ENCODE results near the gene NMRK2. TPM values are rescaled to one million over a fixed set of nuclear protein-coding genes. Genes with fewer than 3 reads are reported as not detected.

The NMRK2 gene
- total and polyA plus RNA-seq, 2 of the 13 experiments (the other 11 are each of a cell fraction or from before 2014, with no cell fraction given), result not detected

DNA sequence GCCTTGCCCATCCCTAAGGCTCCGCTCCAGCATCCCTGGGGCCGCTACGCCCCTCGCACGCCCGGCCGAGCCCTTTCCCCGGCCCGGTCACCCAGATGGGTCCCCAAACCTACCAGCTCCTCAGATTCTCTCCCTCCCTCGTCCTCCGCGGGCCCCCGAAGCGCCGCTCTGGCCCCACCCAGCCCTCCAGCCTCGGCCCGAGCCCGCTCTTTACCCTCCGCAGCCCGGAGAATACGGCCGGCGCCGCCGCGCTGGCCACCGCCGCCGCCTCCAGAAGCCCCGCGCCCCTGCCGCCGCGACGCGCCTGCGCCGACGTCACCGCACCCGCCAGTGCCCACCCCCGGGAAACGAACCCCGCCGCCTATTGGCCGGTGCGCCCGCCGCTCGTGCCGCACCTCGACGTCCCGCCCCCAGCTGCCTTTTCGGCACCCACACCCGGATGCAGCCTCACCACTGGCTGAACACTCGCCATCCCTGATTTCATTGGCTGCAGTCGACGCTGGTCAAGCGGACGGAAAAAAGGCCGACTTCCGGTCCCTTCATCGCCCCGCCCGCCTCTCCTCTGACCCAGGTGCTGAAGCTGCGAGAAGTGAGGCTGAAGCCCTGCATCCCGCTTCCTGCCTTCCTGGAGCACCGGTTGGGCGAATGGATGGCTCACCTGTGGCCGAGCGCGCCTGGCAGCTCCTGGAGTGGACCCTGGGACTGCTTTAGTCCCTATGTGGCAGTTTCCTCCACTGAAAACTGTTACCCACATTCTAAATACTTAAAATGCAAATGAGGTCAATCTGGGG, 38.1 kb downstream of the NMRK2 start, which contains the start of gene DAPK3 (continued):
- TF ChIP-seq, protein P1, sequence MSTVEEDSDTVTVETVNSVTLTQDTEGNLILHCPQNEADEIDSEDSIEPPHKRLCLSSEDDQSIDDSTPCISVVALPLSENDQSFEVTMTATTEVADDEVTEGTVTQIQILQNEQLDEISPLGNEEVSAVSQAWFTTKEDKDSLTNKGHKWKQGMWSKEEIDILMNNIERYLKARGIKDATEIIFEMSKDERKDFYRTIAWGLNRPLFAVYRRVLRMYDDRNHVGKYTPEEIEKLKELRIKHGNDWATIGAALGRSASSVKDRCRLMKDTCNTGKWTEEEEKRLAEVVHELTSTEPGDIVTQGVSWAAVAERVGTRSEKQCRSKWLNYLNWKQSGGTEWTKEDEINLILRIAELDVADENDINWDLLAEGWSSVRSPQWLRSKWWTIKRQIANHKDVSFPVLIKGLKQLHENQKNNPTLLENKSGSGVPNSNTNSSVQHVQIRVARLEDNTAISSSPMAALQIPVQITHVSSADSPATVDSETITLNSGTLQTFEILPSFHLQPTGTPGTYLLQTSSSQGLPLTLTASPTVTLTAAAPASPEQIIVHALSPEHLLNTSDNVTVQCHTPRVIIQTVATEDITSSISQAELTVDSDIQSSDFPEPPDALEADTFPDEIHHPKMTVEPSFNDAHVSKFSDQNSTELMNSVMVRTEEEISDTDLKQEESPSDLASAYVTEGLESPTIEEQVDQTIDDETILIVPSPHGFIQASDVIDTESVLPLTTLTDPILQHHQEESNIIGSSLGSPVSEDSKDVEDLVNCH (CRISPR knock-in tag; IDR thresholded peaks at IDR 0.05), result no peak
- TF ChIP-seq ARID5B (CRISPR knock-in tag; IDR thresholded peaks at IDR 0.05) (peak; percentile 31; the same call in 1 of the 2 replicates), MXD3 (CRISPR knock-in tag; IDR thresholded peaks at IDR 0.05) (peak; percentile 28; the same call in 1 of the 2 replicates), HMG20B (CRISPR knock-in tag; conservative IDR thresholded peaks at IDR 0.05) (no peak), ZFP36 (IDR thresholded peaks at IDR 0.05; ENCODE audit: borderline replicate concordance, low read depth, low read length, partially characterized antibody) (no peak), KMT2A (CRISPR knock-in tag; IDR thresholded peaks at IDR 0.05) (no peak), ZNF766 (CRISPR knock-in tag; IDR thresholded peaks at IDR 0.05; ENCODE audit: borderline replicate concordance) (no peak), STAT5B (CRISPR knock-in tag; IDR thresholded peaks at IDR 0.05) (0 out of 2 replicates have a peak, but pooled peaks have one; percentile 33), ZNF713 (CRISPR knock-in tag; IDR thresholded peaks at IDR 0.05) (no peak), YEATS2 (CRISPR knock-in tag; IDR thresholded peaks at IDR 0.05; ENCODE audit: borderline replicate concordance) (peak; percentile 75; the same call in 1 of the 2 replicates), ZNF616 (CRISPR knock-in tag; IDR thresholded peaks at IDR 0.05; ENCODE audit: low read depth) (peak; percentile 45; the same call in 1 of the 2 replicates), FLYWCH1 (CRISPR knock-in tag; IDR thresholded peaks at IDR 0.05) (no peak), PREB (CRISPR knock-in tag; IDR thresholded peaks at IDR 0.05) (no peak), ZNF614 (CRISPR knock-in tag; IDR thresholded peaks at IDR 0.05; ENCODE audit: borderline replicate concordance) (no peak), FOXM1 (CRISPR knock-in tag; IDR thresholded peaks at IDR 0.05) (no peak), ERF (CRISPR knock-in tag; IDR thresholded peaks at IDR 0.05) (peak; percentile 82), ZNF615 (CRISPR knock-in tag; IDR thresholded peaks at IDR 0.05; ENCODE audit: borderline replicate concordance) (no peak), NR2F6 (IDR thresholded peaks at IDR 0.05) (no peak), NR2F6 (CRISPR knock-in tag; IDR thresholded peaks at IDR 0.05) (0 out of 2 replicates have a peak, but pooled peaks have one; percentile 9), ZNF570 (CRISPR knock-in tag; IDR thresholded peaks at IDR 0.05; ENCODE audit: borderline replicate concordance) (no peak)
- TF ChIP-seq, protein P2, sequence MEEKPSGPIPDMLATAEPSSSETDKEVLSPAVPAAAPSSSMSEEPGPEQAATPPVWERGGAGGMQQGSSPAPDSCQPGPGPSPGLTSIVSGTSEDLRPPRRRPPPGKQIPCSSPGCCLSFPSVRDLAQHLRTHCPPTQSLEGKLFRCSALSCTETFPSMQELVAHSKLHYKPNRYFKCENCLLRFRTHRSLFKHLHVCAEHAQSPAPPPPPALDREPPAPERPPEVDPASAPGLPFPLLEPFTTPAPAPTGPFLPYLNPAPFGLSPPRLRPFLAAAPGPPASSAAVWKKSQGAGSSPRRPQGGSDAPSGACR (CRISPR knock-in tag; IDR thresholded peaks at IDR 0.05), result no peak
- TF ChIP-seq, protein P3, sequence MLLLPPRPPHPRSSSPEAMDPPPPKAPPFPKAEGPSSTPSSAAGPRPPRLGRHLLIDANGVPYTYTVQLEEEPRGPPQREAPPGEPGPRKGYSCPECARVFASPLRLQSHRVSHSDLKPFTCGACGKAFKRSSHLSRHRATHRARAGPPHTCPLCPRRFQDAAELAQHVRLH (CRISPR knock-in tag; IDR thresholded peaks at IDR 0.05; ENCODE audit: borderline replicate concordance, low read depth), result no peak
